NT2/D1 (cell line): ENCODE results near the gene RBP5.

ENCODE experiments used
- YY1 ChIP-seq: IDR thresholded peaks from 2 replicates; pipeline ENCODE4 v1.6.1; 2011; ENCODE audit not compliant: insufficient read length, insufficient read depth
- ZNF274 ChIP-seq: IDR thresholded peaks from 2 replicates; pipeline ENCODE4 v1.6.1; 2011; ENCODE audit warnings: mild to moderate bottlenecking, low read depth, low read length

- TF ChIP-seq ZNF274 (no peak), YY1 (no peak)
Measured at GRCh38 chr12:7120166-7120565, 8.5 kb downstream of the RBP5 start.
